GM21825 (cell line): ENCODE data around the gene RPS10.
"Not testable (repeated sequence)": the region's sequence is repeated elsewhere in the genome, so short reads cannot be mapped to it uniquely, and the experiment has no call there.

Source experiments
- ATAC-seq: cut with Tn5 transposase; IDR thresholded peaks from one replicate; pipeline ENCODE4 v1.9.1; 2021; ENCODE audit warnings: mild to moderate bottlenecking, moderate library complexity; ENCODE audit not compliant: unreplicated experiment

RPS10 gene

GRCh38 chr6:34451192-34451591 lies 25.3 kb upstream of the RPS10 start:
- ATAC-seq, result no peak

- no peak for ATAC-seq
Measured at GRCh38 chr6:34447910-34448309, 22.0 kb upstream of the RPS10 start.

- ATAC-seq, result no peak
Measured at GRCh38 chr6:34447386-34447785, 21.5 kb upstream of the RPS10 start.

- no peak for ATAC-seq
Measured at GRCh38 chr6:34445313-34445860, 19.5 kb upstream of the RPS10 start.

- ATAC-seq, result no peak
Measured at GRCh38 chr6:34441526-34441925, 15.7 kb upstream of the RPS10 start.

- no peak for ATAC-seq
Measured at GRCh38 chr6:34439442-34439841, 13.6 kb upstream of the RPS10 start.

GRCh38 chr6:34438705-34439104 lies 12.8 kb upstream of the RPS10 start:
- ATAC-seq, result no peak

GRCh38 chr6:34437644-34437970 lies 11.7 kb upstream of the RPS10 start:
- no peak for ATAC-seq

GRCh38 chr6:34436803-34437643 lies 11.2 kb upstream of the RPS10 start:
- ATAC-seq, result no peak

- ATAC-seq, result no peak
Measured at GRCh38 chr6:34435916-34436315, 10.0 kb upstream of the RPS10 start.

GRCh38 chr6:34425132-34425497 lies 754 bp downstream of the RPS10 start:
- no peak for ATAC-seq

GRCh38 chr6:34424200-34425131 lies 1.4 kb downstream of the RPS10 start:
- no peak for ATAC-seq

- ATAC-seq, result no peak
Measured at GRCh38 chr6:34423254-34423653, 2.6 kb downstream of the RPS10 start.

GRCh38 chr6:34418367-34418766 lies 7.5 kb downstream of the RPS10 start:
- ATAC-seq, result no peak

- ATAC-seq, result no peak
Measured at GRCh38 chr6:34416877-34417371, 8.9 kb downstream of the RPS10 start.

- ATAC-seq, result no peak
Measured at GRCh38 chr6:34414999-34415858, 10.6 kb downstream of the RPS10 start.

GRCh38 chr6:34412643-34413214 lies 13.1 kb downstream of the RPS10 start:
- ATAC-seq, result no peak

GRCh38 chr6:34412016-34412415 lies 13.9 kb downstream of the RPS10 start:
- no peak for ATAC-seq

- ATAC-seq, result not testable (repeated sequence)
Measured at GRCh38 chr6:34407915-34408314, 18.0 kb downstream of the RPS10 start.

GRCh38 chr6:34396518-34396917 lies 29.4 kb downstream of the RPS10 start:
- no peak for ATAC-seq
